ENCODE results near the gene RCSD1.

DNA sequence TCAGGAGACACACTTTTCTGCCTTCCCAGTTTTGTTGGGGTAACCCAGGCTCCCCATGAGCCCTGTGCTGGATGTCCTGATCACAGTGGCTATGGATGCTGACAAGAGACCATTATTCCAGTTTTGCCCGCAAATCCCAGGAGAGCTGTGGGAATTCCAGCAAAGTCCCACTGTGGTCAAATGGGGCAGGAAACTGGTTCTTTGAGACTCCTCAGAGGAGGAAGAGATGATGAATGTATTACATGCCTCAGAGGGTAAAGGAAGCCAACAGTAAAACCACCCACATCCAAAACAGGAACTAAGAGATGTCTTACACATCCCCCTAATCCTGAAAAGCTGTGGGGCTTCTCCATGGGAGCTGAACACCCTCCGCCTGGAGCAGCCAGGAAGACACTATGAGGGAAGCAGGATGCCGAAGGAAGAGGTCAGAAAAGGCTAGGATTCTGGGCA, 78.9 kb downstream of the RCSD1 start:
- TF ChIP-seq, protein P1, sequence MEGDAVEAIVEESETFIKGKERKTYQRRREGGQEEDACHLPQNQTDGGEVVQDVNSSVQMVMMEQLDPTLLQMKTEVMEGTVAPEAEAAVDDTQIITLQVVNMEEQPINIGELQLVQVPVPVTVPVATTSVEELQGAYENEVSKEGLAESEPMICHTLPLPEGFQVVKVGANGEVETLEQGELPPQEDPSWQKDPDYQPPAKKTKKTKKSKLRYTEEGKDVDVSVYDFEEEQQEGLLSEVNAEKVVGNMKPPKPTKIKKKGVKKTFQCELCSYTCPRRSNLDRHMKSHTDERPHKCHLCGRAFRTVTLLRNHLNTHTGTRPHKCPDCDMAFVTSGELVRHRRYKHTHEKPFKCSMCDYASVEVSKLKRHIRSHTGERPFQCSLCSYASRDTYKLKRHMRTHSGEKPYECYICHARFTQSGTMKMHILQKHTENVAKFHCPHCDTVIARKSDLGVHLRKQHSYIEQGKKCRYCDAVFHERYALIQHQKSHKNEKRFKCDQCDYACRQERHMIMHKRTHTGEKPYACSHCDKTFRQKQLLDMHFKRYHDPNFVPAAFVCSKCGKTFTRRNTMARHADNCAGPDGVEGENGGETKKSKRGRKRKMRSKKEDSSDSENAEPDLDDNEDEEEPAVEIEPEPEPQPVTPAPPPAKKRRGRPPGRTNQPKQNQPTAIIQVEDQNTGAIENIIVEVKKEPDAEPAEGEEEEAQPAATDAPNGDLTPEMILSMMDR (IDR thresholded peaks at IDR 0.05; ENCODE audit: low read depth, low read length) = no peak
- peak; percentile 72; the same call in 1 of the 2 replicates for TF ChIP-seq EZH2phosphoT487 (IDR thresholded peaks at IDR 0.05; ENCODE audit: low read depth)
